Left colon (tissue), 2 donors: ENCODE data around the gene SLC38A1. TPM values are rescaled to one million over a fixed set of nuclear protein-coding genes. Genes with fewer than 3 reads are reported as not detected.
"Not testable (repeated sequence)": the region's sequence is repeated elsewhere in the genome, so short reads cannot be mapped to it uniquely, and the experiment has no call there.

ENCODE experiments used
- ATAC-seq: fragments of 200-7000 bp; cut with Tn5 transposase; one replicate; pipeline ENCODE4 v1.9.1; 2020; ENCODE audit warnings: mild to moderate bottlenecking, moderate library complexity
- DNase-seq, 2 donors: peaks; one replicate each; pipeline ENCODE4 v3.0.0-alpha.2; 2020
- intact Hi-C, 2 donors: fragments of 100-400 bp; cut with DNase I in 1 of 2; cut with micrococcal nuclease in 1 of 2; formaldehyde crosslinking; loops; one replicate each; pipeline versions ENCODE4 v1.11.2 to v1.14.0; 2022; cut with DNase I, micrococcal nuclease
- total RNA-seq, 2 donors: library from RNA; stranded (reverse); fragmentation: NEBNext Ultra II Directional; extraction: Animal tissue kit (Norgen Biotek cat#: 25700); gene quantifications; one replicate each; pipeline ENCODE4 v1.2.1, GENCODE V29; 2021
- donor health status: DM: no; HTN: no; CAD: no.
- donor health status: DM: yes; HTN: yes; CAD: no.

Gene SLC38A1
- total RNA-seq, 2 donors from 2014 or later: 126 to 149 TPM

DNA sequence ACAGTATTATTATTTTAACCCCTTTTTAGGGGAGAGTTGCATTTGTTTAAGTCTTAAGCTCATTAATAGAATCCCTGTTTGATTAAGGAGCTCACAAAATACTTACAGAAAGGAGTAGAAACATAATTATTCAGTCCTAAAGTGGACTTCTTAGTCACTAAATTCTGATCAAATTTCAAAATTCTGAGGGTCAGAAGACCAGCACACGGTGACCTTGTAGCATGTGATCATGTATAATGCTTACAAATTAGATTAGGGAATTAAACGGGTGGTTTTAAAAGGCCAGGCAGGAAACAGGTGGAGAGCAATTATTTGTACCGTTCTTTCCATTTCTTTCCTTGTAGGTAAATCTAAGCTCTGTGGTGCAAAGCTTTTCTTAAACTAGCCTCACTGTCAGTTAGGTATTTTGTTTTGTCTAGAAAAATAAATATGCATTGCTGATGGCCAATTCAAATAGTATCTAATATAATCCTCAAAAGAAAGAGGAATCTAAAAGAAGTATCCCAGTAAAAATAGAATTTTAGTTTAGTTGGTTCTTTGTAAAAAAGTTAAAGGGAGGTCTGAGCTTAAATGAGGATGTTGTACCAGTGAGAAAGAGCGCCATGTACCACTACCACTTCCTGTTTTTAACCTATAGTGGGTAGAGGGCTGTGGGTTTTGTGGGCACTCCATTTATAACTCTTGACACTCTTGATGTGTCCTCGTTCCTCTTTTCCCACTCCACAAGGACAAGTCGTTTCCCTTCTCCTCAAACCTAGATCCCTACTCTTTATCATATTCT is 51.1 kb downstream of the SLC38A1 start:
- intact Hi-C loops: no loop called here
- ATAC-seq: no peak
- peak; percentile 37 to 40 for DNase-seq

DNA sequence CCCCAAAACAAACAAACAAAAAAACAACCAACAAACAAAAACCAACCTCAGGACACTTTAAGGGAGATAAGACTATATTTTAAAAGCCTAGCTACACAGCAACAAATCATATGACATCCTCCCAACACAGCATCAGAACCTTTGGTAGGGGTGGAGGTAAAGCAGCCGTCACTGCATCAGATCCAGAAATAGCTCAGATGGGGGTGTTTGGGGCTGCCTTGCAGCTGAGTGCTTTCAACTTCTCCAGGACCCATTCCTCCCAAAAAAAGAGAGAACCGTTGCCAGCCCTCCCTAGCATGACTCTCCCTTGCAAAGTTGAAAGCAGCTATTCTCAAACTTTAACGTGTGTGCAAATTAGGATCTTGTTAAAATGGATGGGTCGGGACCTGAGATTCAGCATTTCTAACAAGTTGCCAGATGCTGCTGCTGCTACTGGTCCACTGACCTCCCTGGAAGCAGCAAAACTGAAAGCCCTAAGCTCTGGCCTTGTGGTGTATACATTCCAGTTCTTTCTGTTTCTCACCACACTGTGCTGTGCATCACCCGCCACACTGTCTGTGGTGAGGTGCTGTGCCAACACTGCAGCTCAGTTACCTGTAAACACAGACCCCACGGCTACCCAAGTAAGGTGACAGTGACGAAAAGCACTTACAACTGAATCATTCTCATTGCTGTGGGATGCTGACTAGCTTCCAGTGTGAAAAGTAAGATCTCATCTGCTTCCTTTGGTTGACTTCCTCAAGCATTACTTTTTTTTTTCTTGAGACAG is 54.0 kb downstream of the SLC38A1 start:
- DNase-seq (peak; percentile 25 to 42), ATAC-seq (no peak)
- intact Hi-C loops: no loop called here

DNA sequence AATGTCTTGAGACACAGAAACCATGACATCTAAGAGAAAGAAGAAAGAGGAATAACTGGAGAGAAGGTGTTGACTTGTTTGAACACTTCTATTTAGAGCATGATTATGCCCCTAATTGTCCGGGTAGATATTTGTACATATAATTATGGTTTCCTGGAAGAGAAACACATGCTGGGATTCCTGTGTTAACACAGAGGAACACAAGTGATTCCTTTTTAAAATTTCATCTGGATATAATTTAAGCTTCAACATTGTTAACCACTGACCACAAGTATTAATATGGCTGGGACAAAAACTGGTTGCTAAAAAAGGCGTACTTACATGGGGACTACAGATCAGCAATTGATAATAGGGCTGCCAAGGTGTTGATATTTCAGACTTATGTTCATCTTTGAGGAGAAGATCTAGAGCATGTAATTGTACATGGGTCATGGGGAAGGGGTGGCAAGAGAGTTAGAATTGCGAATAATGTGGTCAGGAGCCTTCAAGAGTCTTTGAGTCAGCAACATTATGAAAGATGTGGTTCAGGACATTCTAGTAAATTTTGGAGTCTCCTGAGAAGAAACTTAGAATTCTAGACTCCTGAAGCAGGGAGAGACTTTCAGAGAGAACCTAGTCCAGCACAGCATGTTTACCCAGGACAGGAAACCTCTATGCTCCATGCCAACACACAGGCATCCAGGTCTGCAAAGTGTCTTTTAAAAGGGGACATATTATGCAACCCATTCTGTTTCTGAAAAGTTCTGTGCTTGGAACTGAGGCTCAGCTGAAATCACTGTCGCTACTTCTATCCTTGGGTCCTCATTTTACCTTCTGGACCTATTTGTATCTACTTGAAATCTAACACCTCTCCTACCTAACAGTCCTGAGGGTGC is 56.5 kb downstream of the SLC38A1 start:
- ATAC-seq (no peak), DNase-seq (no peak)
- intact Hi-C loops: no loop called here

DNA sequence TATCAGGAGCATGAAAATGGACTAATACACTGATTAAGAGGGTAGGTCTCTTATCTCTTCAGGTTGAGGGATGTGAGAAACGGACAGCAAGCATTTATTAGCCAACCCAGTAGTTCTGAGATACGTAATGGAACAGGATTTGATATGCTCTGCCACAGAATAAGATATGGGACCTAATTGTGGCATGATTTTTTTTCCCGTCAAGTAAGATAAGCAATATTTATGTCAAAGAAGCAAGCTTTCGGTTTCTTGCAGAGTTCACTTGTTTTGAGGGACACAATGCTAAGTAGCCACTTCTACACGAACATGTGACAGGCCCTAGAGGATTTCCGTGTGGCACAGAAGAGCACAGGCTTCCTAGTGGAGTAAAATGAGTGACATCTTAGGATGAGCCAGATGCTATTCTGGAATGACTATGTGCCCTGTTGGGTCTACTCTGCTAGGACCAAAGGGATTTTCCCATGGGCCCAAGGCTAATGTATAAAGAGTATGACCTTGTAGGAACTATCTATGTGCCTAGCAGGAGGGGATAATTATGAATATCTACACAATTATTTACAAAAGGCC is 57.9 kb downstream of the SLC38A1 start:
- DNase-seq (no peak), ATAC-seq (no peak)
- intact Hi-C loops: no loop called here

DNA sequence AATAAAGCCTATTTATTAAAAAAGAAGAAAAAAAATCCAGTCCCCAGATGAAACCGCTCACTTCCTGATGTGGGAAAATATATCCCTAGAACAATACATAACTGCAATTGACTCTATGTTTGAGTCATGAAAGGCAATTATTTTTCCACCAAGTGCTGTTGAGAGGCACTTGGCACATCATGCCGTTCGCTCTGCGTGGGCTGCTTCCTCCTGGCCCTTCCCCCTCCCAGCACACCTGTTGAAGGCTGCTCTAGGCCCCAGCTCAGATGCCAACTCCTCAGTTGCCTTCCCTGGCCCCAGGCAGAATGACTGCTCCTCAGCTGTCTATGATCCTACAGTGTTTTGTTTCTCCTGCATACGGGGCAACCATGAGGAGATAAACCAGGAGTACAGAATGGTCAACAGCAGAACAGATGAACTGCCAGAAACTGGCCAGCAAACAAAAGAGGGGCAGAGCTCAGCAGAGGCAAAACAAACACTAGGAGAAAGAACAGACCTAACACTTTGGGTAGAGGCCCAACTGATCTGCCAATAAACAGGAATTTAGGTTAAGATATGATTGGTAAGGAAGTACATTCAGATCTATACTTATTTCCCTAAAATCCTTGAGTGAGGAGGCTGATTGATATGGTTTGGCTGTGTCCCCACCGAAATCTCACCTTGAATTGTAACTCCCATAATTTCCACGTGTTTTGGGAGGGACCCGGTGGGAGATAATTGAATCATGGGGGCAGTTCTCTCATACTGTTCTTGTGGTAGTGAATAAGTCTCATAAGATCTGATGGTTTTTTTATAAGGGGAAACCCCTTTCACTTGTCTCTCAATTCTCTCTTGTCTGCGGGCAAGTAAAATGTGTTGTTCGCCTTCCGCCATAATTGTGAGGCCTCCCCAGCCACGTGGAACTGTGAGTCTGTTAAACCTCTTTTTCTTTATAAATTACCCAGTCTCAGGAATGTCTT is 58.6 kb downstream of the SLC38A1 start:
- intact Hi-C loops: no loop called here
- DNase-seq (peak; percentile 46 to 60), ATAC-seq (peak; percentile 81)

DNA sequence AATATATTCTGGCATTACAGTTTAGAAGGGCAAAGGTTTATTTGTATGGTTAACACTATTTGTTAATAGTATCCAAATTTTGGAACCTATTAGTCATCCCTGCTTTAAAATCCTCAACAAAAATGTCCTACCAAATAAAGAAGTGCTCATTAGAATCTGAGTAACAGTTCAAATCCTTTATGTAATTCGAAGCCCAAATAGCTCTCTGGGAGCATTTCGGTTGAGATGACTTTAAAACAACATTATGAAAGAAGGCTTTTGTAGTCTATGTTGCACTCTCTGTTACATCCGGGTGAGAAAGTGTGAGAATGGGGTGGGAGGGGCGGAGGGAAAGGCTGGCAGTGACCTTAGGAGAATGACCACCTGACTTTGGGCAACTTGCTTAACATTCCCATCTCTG is 59.7 kb downstream of the SLC38A1 start:
- DNase-seq (no peak), ATAC-seq (no peak)
- intact Hi-C loops: no loop called here

DNA sequence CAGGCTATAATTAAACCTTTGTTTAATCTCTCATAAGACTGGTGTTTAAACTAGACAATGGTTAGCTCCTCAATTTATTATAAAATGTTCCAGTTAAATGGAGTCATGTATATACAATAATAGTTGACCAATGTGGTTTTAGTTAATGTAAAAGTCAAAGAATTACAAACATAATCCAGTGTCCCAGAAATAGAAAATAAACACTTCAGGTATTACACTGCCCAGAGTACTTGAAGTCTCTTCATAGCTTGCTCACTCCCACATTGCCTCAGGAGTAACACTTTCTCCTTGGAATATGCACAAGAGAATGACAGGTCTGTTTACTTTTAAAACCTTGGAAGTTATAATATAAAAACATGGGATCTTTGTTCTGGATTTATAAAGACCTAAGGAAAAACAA is 60.5 kb downstream of the SLC38A1 start:
- intact Hi-C loops: no loop called here
- DNase-seq (no peak), ATAC-seq (no peak)

DNA sequence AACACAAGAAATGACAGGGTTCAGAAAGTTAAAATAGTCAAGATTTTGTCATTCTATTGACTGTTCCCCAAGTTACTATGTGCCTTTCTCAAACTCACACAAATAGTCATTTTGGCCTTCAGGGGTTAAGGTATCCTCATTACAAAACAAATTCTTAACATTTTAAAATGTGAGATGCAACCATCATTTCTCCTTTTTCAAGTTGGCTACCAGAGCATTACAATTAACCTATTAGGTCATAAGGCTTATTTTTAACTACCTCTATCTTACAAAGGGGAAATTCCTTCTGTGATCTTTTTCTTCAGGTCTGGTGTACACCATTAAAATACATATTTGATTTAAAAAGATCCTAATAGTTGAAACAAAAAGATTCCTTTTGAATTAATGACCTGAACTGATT is 61.2 kb downstream of the SLC38A1 start:
- intact Hi-C loops: no loop called here
- no peak for DNase-seq
- no peak for ATAC-seq

DNA sequence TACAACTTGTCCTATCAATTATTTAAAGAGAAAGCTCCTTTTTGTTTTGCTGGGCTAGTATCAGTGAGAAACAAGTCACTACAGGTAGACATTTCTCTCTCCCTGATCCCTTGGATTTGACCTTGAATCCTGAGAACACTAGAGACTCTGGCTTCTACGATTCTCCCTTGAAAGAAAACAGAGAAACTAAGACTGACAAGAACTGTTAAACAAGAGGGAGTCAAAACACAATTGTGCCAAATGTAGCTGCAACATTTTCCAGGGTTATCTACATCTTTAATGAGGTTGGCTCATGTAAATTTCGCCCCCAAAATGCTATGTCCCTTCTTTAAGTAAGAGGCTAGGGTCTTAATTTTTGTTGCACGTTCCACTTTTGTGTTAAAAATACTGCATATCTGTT is 62.4 kb downstream of the SLC38A1 start:
- intact Hi-C loops: no loop called here
- DNase-seq (no peak), ATAC-seq (no peak)

DNA sequence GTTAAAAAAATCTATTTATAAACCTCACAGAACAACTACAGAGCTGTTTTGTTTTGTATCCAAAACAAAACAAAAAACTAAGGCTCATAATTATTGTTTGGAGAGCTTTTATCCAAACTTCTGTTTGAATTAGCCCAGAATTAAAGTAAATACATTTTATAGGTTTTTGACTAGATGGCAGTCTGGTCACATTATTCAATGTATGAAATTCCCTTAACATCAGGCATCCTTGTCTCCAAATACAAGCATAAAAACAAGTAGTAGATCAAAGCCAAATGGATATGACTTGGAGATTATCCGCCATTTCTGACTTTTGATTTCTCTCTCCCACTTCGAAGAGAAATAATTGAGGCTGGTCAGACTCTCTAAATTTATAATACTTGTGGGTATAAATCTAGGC is 63.5 kb downstream of the SLC38A1 start:
- no peak for ATAC-seq
- no peak for DNase-seq
- intact Hi-C loops: no loop called here

DNA sequence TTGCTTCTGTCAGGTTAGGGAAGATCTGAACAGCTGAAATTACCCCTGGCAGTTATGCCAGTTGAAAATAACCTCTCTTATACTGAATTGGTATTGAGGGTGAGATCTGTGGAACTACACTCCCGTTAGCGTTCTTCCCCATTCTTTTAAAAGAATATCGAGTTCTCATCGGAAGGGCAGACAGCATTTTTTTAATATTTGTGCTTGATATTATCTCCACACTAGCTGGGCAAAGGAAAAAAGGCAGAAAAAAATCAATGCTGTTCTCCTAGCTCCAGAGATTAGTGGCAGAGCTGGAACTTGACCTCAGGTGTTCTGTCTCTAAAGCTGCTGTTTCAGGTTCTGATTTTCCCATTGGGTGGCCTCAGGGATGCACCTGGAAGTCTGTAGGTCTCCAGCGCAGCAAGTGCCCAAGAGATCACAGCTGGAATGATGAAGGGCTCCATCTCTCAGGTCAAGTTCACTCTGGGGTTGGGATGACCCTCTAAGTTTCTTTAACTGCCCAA is 67.5 kb downstream of the SLC38A1 start:
- no peak for DNase-seq
- intact Hi-C loops: no loop called here
- no peak for ATAC-seq

DNA sequence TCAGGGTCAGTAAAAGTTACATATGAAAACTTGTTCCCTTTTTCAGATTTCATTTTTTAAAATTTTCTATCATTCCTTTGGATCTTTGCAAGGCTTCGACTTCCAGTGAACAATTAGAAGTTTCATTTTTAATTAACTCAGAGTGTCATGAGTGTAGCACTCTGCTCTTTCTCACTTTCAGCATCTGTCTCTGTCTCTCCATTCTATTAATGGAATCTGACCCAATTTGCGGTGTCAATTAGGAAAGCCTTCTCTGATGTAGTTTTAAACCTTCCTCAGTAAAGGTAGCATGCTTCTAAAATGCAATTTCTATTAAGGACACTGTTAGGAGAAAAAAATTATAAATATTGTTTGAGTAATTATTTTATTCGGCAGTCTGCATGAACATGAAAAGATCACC is 68.3 kb downstream of the SLC38A1 start:
- DNase-seq (no peak), ATAC-seq (no peak)
- intact Hi-C loops: no loop called here

DNA sequence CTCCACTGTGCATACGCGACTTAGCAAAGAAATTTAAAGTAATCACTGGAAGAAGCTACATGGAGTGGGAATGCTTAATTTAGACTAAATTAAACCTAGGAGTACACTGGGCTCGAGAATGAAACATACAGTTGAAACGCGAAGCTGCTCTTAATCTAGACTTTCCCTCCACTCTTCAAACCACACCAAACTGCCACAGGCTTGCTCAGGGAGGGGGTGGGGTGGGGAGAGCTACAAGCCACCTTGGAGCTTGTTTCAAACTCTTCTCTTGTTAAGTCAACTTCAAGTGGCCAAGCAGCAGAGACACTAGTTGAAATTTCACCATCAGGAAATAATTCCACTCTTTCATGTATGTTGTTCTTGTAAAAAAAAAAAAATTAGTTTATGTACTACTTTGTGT is 69.9 kb downstream of the SLC38A1 start:
- intact Hi-C loops: no loop called here
- no peak for ATAC-seq
- DNase-seq: no peak

DNA sequence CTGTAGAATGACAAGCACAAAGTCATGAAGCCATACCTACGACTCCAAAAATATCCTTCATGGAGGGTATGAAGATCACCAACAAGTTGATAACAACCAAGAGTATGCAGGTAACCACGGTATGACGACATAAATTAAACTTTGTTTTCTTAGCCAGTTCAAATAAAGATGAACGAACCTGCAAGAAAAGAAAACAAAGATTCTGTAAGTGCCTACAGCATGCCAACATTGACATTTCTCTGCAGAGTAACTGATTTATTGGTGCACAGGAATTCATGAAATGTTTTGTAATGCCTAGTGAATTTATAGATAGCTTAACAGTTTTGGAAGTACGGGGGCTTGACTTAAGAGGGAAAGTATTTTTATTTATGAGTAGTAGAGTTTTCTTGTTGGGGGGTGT is 71.0 kb downstream of the SLC38A1 start:
- DNase-seq: no peak

DNA sequence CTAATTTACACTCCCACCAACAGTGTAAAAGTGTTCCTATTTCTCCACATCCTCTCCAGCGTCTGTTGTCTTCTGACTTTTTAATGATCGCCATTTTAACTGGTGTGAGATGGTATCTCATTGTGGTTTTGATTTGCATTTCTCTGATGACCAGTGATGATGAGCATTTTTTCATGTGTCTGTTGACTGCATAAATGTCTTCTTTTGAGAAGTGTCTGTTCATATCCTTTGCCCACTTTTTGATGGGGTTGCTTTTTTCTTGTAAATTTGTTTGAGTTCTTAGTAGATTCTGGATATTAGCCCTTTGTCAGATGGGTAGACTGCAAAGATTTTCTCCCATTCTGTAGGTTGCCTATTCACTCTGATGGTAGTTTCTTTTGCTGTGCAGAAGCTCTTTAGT is 78.3 kb downstream of the SLC38A1 start:
- intact Hi-C loops, ATAC-seq, DNase-seq: not testable (repeated sequence)

More for the DNA sequence above, 71.0 kb downstream of the SLC38A1 start:
- intact Hi-C loops: no loop called here
- ATAC-seq: no peak

DNA sequence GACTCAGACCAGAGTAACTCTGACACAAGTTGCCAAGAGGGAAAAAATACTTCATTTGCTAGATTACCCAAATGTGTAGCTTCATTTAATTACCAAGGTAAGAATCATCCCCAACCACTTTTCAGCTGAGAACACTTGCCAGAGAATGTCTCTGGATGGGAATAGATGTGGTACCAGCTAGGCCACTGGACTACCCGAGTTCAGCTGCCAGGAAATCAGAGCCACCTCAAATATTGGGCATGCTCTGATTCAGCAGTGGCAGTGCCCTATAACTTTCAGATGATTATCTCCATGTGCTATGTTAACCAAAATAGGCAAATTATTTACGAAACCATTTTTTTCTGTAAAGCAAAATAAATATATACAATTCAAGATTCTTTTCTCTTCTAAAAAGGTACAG is 80.7 kb downstream of the SLC38A1 start:
- ATAC-seq: no peak
- no peak for DNase-seq
- intact Hi-C loops: no loop called here

DNA sequence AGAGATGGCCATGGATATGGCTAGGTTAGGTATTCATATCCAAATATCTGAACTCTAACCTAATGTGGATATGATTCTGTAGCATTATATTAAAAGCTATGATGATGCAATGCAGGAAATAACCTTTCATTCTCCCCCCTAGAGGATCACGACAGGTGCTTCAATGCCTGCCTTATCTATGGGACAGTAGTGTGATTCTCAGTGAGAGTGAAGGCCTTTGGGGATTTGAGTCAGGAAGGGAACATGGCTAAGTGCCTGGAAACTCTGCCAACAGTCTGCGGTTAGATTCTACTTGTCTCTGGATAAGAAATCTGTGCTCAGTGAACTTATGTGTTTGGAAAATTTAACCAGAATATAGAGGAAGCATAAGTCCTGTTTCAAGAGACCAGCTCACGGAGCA is 81.8 kb downstream of the SLC38A1 start:
- DNase-seq (no peak), ATAC-seq (peak; percentile 49)
- intact Hi-C loops: no loop called here

DNA sequence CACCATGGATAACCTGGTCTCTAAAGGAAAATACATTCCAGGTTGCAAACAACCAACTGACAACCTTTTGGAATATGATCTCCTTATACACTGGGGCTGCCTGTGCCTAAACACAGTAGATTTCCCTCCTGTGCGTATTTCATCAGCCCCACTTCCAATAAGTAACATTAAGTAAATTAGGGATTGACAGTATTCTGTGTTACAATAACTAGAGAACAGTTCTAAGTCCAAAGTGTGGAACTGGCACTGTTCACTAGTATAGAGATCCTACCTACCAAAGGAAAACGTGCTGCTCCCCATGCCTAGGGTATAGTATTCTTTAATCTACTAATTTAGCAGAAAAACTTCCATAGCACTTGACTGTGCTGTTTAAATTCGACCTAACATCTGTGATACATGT is 82.8 kb downstream of the SLC38A1 start:
- ATAC-seq (no peak), DNase-seq (no peak)
- intact Hi-C loops: no loop called here
